Measurements from ENCODE around the gene L2HGDH.

DNA sequence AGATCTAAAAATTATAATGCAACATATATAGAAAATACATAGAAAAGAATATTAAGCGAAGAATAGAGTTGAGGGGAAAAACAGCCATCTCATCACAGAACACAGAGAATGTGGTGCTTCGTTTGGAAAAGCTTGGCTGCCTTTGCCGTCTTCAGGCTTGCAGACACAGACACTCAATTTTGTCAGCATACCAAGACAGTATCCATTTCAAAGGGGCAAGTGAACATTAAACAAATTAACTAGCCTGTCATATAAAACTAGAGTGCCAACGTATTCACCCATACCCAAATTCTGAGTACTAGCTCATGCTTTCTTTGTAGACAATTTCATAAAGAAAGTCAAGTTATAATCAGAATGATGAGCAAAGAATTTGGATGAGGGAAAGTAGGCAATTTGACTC, 40.6 kb upstream of the L2HGDH start:
- no peak for TF ChIP-seq EZH2 (IDR thresholded peaks at IDR 0.05; ENCODE audit: low read length)
- TF ChIP-seq, protein P1, sequence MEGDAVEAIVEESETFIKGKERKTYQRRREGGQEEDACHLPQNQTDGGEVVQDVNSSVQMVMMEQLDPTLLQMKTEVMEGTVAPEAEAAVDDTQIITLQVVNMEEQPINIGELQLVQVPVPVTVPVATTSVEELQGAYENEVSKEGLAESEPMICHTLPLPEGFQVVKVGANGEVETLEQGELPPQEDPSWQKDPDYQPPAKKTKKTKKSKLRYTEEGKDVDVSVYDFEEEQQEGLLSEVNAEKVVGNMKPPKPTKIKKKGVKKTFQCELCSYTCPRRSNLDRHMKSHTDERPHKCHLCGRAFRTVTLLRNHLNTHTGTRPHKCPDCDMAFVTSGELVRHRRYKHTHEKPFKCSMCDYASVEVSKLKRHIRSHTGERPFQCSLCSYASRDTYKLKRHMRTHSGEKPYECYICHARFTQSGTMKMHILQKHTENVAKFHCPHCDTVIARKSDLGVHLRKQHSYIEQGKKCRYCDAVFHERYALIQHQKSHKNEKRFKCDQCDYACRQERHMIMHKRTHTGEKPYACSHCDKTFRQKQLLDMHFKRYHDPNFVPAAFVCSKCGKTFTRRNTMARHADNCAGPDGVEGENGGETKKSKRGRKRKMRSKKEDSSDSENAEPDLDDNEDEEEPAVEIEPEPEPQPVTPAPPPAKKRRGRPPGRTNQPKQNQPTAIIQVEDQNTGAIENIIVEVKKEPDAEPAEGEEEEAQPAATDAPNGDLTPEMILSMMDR (optimal IDR thresholded peaks at IDR 0.05 in 1 of 3, IDR thresholded peaks at IDR 0.05 in 1 of 3, conservative IDR thresholded peaks at IDR 0.05 in 1 of 3; ENCODE audit: extremely low read depth in 1 of 3, insufficient read depth in 2 of 3, low read length in 3 of 3) = no peak

All from keratinocyte (primary cell).